Vagina (tissue), 2 donors: ENCODE results near the gene SCAF1. TPM values are rescaled to one million over a fixed set of nuclear protein-coding genes. Genes with fewer than 3 reads are reported as not detected.

ENCODE experiments used
- DNase-seq, 2 donors: peaks; one replicate each; pipeline ENCODE4 v3.0.0-alpha.2; 2017; ENCODE audit errors: extremely low spot score in 2 of 2
- H3K27ac ChIP-seq: fragments of 200-600 bp; sonication (generic); one replicate; pipeline ENCODE4 v1.5.1; 2019
- H3K27me3 ChIP-seq: fragments of 200-600 bp; sonication (generic); one replicate; pipeline ENCODE4 v1.5.1; 2019
- H3K36me3 ChIP-seq, 2 donors: fragments of 200-600 bp; sonication (generic); one replicate each; pipeline ENCODE4 v1.5.1; 2017 to 2019
- H3K4me1 ChIP-seq: fragments of 200-600 bp; sonication (generic); one replicate; pipeline ENCODE4 v1.5.1; 2019
- H3K4me3 ChIP-seq, 2 donors: fragments of 200-600 bp; sonication (generic); 1 replicate in 1 of 2; 2 replicates in 1 of 2; pipeline ENCODE4 v1.5.1; 2016 to 2019
- H3K9me3 ChIP-seq: fragments of 200-600 bp; sonication (generic); one replicate; pipeline ENCODE4 v1.5.1; 2019
- CTCF ChIP-seq, 3 experiments: fragments of 450-650 bp in 2 of 3; fragments of 200-600 bp in 1 of 3; sonication (generic) in 1 of 3; IDR thresholded peaks; one replicate each; pipeline ENCODE4 v1.5.1; 2017 to 2019; ENCODE audit warnings: antibody characterized with exemption in 3 of 3, mild to moderate bottlenecking in 2 of 3, moderate library complexity in 2 of 3
- POLR2A ChIP-seq, 2 donors: fragments of 450-650 bp; IDR thresholded peaks; one replicate each; pipeline ENCODE4 v1.6.1; 2017; ENCODE audit warnings: antibody characterized with exemption in 2 of 2, mild to moderate bottlenecking in 2 of 2, moderate library complexity in 2 of 2
- POLR2AphosphoS5 ChIP-seq, 2 donors: sonication (generic); formaldehyde crosslinking; IDR thresholded peaks; one replicate each; pipeline ENCODE4 v1.9.0; 2017; ENCODE audit warnings: antibody characterized with exemption in 2 of 2, mild to moderate bottlenecking in 2 of 2, low read depth in 1 of 2; ENCODE audit not compliant: insufficient read depth in 1 of 2
- intact Hi-C: fragments of 100-400 bp; cut with DNase I; formaldehyde crosslinking; loops from one replicate; pipeline ENCODE4 v1.15.1; 2023
- total RNA-seq: library from RNA; depleted of rRNA; stranded (reverse); fragments of >200 nt; gene quantifications from one replicate; pipeline ENCODE4 v1.2.3, GENCODE V29; 2016

SCAF1 gene
- total RNA-seq, 1 donor from 2014 or later = 20.4 TPM

- no peaks in the 10 kb centered on the region for H3K27me3 ChIP-seq
- peaks cover 0 to 58% of the 10 kb centered on the region in 2 donors for H3K36me3 ChIP-seq
- H3K9me3 ChIP-seq = no peaks in the 10 kb centered on the region
- H3K27ac ChIP-seq = no peak overlapping the region
- no peak for DNase-seq
- intact Hi-C loops = no loop called here
- no peak overlapping the region for H3K4me3 ChIP-seq
- no peak for TF ChIP-seq POLR2A (IDR thresholded peaks at IDR 0.05)
- peaks cover 11% of the 10 kb centered on the region for H3K4me1 ChIP-seq
These were observed 44.4 kb upstream of the SCAF1 start for GRCh38 chr19:49597703-49597974.

- intact Hi-C loops = no loop called here
- H3K36me3 ChIP-seq = peaks cover 0 to 74% of the 10 kb centered on the region in 2 donors
- no peak overlapping the region for H3K4me3 ChIP-seq
These were observed 42.4 kb upstream of the SCAF1 start for GRCh38 chr19:49599378-49600295.

GRCh38 chr19:49601482-49602038, 40.4 kb upstream of the SCAF1 start:
- H3K4me1 ChIP-seq = no peaks in the 10 kb centered on the region
- intact Hi-C loops = no loop called here
- TF ChIP-seq POLR2A (IDR thresholded peaks at IDR 0.05) = no peak
- no peak for TF ChIP-seq POLR2AphosphoS5 (IDR thresholded peaks at IDR 0.05; ENCODE audit: insufficient read depth in 1 of 2, low read depth in 1 of 2)
- TF ChIP-seq CTCF (IDR thresholded peaks at IDR 0.05) = no peak
- no peak overlapping the region for H3K27ac ChIP-seq
- H3K36me3 ChIP-seq = peaks cover 0 to 63% of the 10 kb centered on the region in 2 donors
- H3K4me3 ChIP-seq = no peak overlapping the region
- no peaks in the 10 kb centered on the region for H3K9me3 ChIP-seq
- DNase-seq = no peak
- H3K27me3 ChIP-seq = no peaks in the 10 kb centered on the region

More at GRCh38 chr19:49599378-49600295, 42.4 kb upstream of the SCAF1 start:
- Histone ChIP-seq H3K27ac (no peak overlapping the region), H3K27me3 (no peaks in the 10 kb centered on the region), H3K9me3 (no peaks in the 10 kb centered on the region), H3K4me1 (no peaks in the 10 kb centered on the region)
- no peak for TF ChIP-seq POLR2A (IDR thresholded peaks at IDR 0.05)
- TF ChIP-seq POLR2AphosphoS5 (IDR thresholded peaks at IDR 0.05; ENCODE audit: insufficient read depth in 1 of 2, low read depth in 1 of 2) = no peak
- no peak for TF ChIP-seq CTCF (IDR thresholded peaks at IDR 0.05)
- DNase-seq = no peak

GRCh38 chr19:49602806-49603205, 39.2 kb upstream of the SCAF1 start:
- no peaks in the 10 kb centered on the region for H3K9me3 ChIP-seq
- TF ChIP-seq POLR2AphosphoS5 (IDR thresholded peaks at IDR 0.05; ENCODE audit: insufficient read depth in 1 of 2, low read depth in 1 of 2) (no peak), CTCF (IDR thresholded peaks at IDR 0.05) (no peak), POLR2A (IDR thresholded peaks at IDR 0.05) (no peak)
- H3K36me3 ChIP-seq = peaks cover 0 to 61% of the 10 kb centered on the region in 2 donors
- H3K4me3 ChIP-seq = no peak overlapping the region
- intact Hi-C loops = no loop called here
- no peaks in the 10 kb centered on the region for H3K4me1 ChIP-seq
- H3K27me3 ChIP-seq = no peaks in the 10 kb centered on the region
- H3K27ac ChIP-seq = no peak overlapping the region
- no peak for DNase-seq

- intact Hi-C loops = no loop called here
- H3K4me1 ChIP-seq = no peaks in the 10 kb centered on the region
- H3K27ac ChIP-seq = no peak overlapping the region
- no peak for DNase-seq
- TF ChIP-seq POLR2AphosphoS5 (IDR thresholded peaks at IDR 0.05; ENCODE audit: insufficient read depth in 1 of 2, low read depth in 1 of 2) (no peak), POLR2A (IDR thresholded peaks at IDR 0.05) (no peak), CTCF (IDR thresholded peaks at IDR 0.05) (no peak)
- no peak overlapping the region for H3K4me3 ChIP-seq
- H3K36me3 ChIP-seq = peaks cover 0 to 68% of the 10 kb centered on the region in 2 donors
- H3K9me3 ChIP-seq = no peaks in the 10 kb centered on the region
- no peaks in the 10 kb centered on the region for H3K27me3 ChIP-seq
These were observed 36.4 kb upstream of the SCAF1 start for GRCh38 chr19:49605605-49606004.
